MM.1S (cell line): ENCODE results near the gene EGFL8.

Source experiments
- DNase-seq: peaks from one replicate; pipeline ENCODE4 v3.0.0-alpha.2; 2015
- H2AFZ ChIP-seq: fragments of 300-600 bp; sonication (generic); 2 replicates; pipeline ENCODE4 v1.6.0; 2016; ENCODE audit warnings: antibody characterized with exemption, low read length
- H3F3A ChIP-seq: fragments of 300-600 bp; sonication (generic); 2 replicates; pipeline ENCODE4 v1.6.1; 2016; ENCODE audit warnings: mild to moderate bottlenecking, antibody characterized with exemption, low read length, moderate library complexity, mixed read lengths; ENCODE audit not compliant: insufficient read depth
- H3K27ac ChIP-seq: fragments of 300-600 bp; sonication (generic); 2 replicates; pipeline ENCODE4 v1.5.1; 2016; ENCODE audit warnings: mild to moderate bottlenecking, low read length
- H3K27me3 ChIP-seq: fragments of 300-600 bp; sonication (generic); replicated peaks from 2 replicates; pipeline ENCODE4 v1.6.0; 2016; ENCODE audit warnings: low read length; ENCODE audit not compliant: insufficient read depth
- H3K36me3 ChIP-seq: fragments of 300-600 bp; sonication (generic); replicated peaks from 2 replicates; pipeline ENCODE4 v1.6.1; 2016; ENCODE audit warnings: mild to moderate bottlenecking, low read length, mixed read lengths; ENCODE audit not compliant: insufficient read depth
- H3K4me1 ChIP-seq: fragments of 300-600 bp; sonication (generic); 2 replicates; pipeline ENCODE4 v1.6.1; 2016; ENCODE audit warnings: low read length, mixed read lengths
- H3K4me2 ChIP-seq: fragments of 300-600 bp; sonication (generic); 2 replicates; pipeline ENCODE4 v1.6.0; 2016; ENCODE audit warnings: low read depth, low read length
- H3K4me3 ChIP-seq: fragments of 300-600 bp; sonication (generic); 2 replicates; pipeline ENCODE4 v1.5.1; 2016; ENCODE audit warnings: low read length, mixed read lengths
- H3K79me2 ChIP-seq: fragments of 300-600 bp; sonication (generic); 2 replicates; pipeline ENCODE4 v1.6.1; 2016; ENCODE audit warnings: mixed run types, low read length, mixed read lengths
- H3K9ac ChIP-seq: fragments of 300-600 bp; sonication (generic); 2 replicates; pipeline ENCODE4 v1.6.1; 2016; ENCODE audit warnings: low read length, mixed read lengths
- H3K9me2 ChIP-seq: fragments of 300-600 bp; sonication (generic); replicated peaks from 2 replicates; pipeline ENCODE4 v1.6.1; 2016; ENCODE audit warnings: mild to moderate bottlenecking, low read length, mixed read lengths; ENCODE audit not compliant: insufficient read depth
- H3K9me3 ChIP-seq: fragments of 300-600 bp; sonication (generic); replicated peaks from 2 replicates; pipeline ENCODE4 v1.6.1; 2016; ENCODE audit warnings: mild to moderate bottlenecking, low read length, mixed read lengths; ENCODE audit not compliant: insufficient read depth
- H4K20me1 ChIP-seq: fragments of 300-600 bp; sonication (generic); 2 replicates; pipeline ENCODE4 v1.6.1; 2016; ENCODE audit warnings: mild to moderate bottlenecking, low read length, moderate library complexity, mixed read lengths; ENCODE audit not compliant: insufficient read depth
- CTCF ChIP-seq: fragments of 300-600 bp; sonication (generic); IDR thresholded peaks from 2 replicates; pipeline ENCODE4 v1.5.1; 2016; ENCODE audit warnings: antibody characterized with exemption, low read length, mixed read lengths
- EZH2 ChIP-seq: fragments of 300-600 bp; sonication (generic); optimal IDR thresholded peaks from 2 replicates; pipeline ENCODE3; 2017; ENCODE audit warnings: low read depth, mild to moderate bottlenecking, antibody characterized with exemption, low read length, mixed read lengths
- EZH2phosphoT487 ChIP-seq: fragments of 300-600 bp; sonication (generic); IDR thresholded peaks from 2 replicates; pipeline ENCODE4 v1.6.1; 2018; ENCODE audit warnings: antibody characterized with exemption, low read length

Gene EGFL8

GRCh38 chr6:32189742-32190053 is 25.3 kb downstream of the EGFL8 start:
- Histone ChIP-seq H3K79me2 (peaks cover 32% of the 10 kb centered on the region), H2AFZ (no peak overlapping the region), H3K9me2 (no peaks in the 10 kb centered on the region), H3K27me3 (no peaks in the 10 kb centered on the region), H3K4me3 (peak overlapping the region; percentile 58), H4K20me1 (no peaks in the 10 kb centered on the region), H3K9ac (peak overlapping the region; percentile 76), H3F3A (peaks cover 14% of the 10 kb centered on the region; the same call in 1 of the 2 replicates), H3K36me3 (no peaks in the 10 kb centered on the region), H3K9me3 (no peaks in the 10 kb centered on the region), H3K4me2 (peak overlapping the region; percentile 97), H3K27ac (no peak overlapping the region; the same call in 1 of the 2 replicates), H3K4me1 (peaks cover 27% of the 10 kb centered on the region)
- TF ChIP-seq EZH2 = no peak
- no peak for TF ChIP-seq EZH2phosphoT487
- TF ChIP-seq CTCF = no peak
- no peak for DNase-seq

- Histone ChIP-seq H2AFZ (0 out of 2 replicates have a peak within 1 kb of the TSS, but pooled peaks have one; percentile 26), H3K27me3 (no peaks in the 10 kb centered on the region), H3K4me3 (peak within 1 kb of the TSS; percentile 58), H3K4me2 (peak within 1 kb of the TSS; percentile 97), H3K9me3 (no peaks in the 10 kb centered on the region), H4K20me1 (no peaks in the 10 kb centered on the region), H3K36me3 (no peaks in the 10 kb centered on the region), H3F3A (peaks cover 20% of the 10 kb centered on the region; the same call in 1 of the 2 replicates), H3K79me2 (peaks cover 32% of the 10 kb centered on the region), H3K27ac (peak within 1 kb of the TSS; percentile 68; the same call in 1 of the 2 replicates), H3K9ac (peak within 1 kb of the TSS; percentile 76), H3K9me2 (no peaks in the 10 kb centered on the region), H3K4me1 (peaks cover 31% of the 10 kb centered on the region)
- DNase-seq = peak; percentile 78
- no peak for TF ChIP-seq CTCF
- no peak for TF ChIP-seq EZH2phosphoT487
- no peak for TF ChIP-seq EZH2
These were observed 25.9 kb downstream of the EGFL8 start, which contains the start of gene PBX2 for GRCh38 chr6:32190054-32190851. Gene PBX2, minus strand, starts transcription at chr6:32190202. Its CDS starts 287 bp downstream, at chr6:32189915.

- H3F3A ChIP-seq = peaks cover 21% of the 10 kb centered on the region; the same call in 1 of the 2 replicates
- TF ChIP-seq EZH2phosphoT487 (no peak), CTCF (no peak), EZH2 (no peak)
- no peak overlapping the region for H2AFZ ChIP-seq
- peaks cover 31% of the 10 kb centered on the region for H3K4me1 ChIP-seq
- no peaks in the 10 kb centered on the region for H3K27me3 ChIP-seq
- DNase-seq = no peak
- no peak overlapping the region for H3K9ac ChIP-seq
- H3K4me2 ChIP-seq = peak overlapping the region; percentile 97; the same call in 1 of the 2 replicates
- no peaks in the 10 kb centered on the region for H4K20me1 ChIP-seq
- H3K4me3 ChIP-seq = peak overlapping the region; percentile 75; the same call in 1 of the 2 replicates
- H3K9me2 ChIP-seq = no peaks in the 10 kb centered on the region
- peaks cover 32% of the 10 kb centered on the region for H3K79me2 ChIP-seq
- peak overlapping the region; percentile 68; the same call in 1 of the 2 replicates for H3K27ac ChIP-seq
- no peaks in the 10 kb centered on the region for H3K9me3 ChIP-seq
- no peaks in the 10 kb centered on the region for H3K36me3 ChIP-seq
These were observed 26.7 kb downstream of the EGFL8 start for GRCh38 chr6:32190911-32191677.
